CD4-positive, alpha-beta memory T cell (primary cell): ENCODE data around the gene SLC1A1. TPM values are rescaled to one million over a fixed set of nuclear protein-coding genes. Genes with fewer than 3 reads are reported as not detected.

Experiments
- CTCF ChIA-PET: fragments of 350-600 bp; sonication (Branson Sonifier 250); formaldehyde crosslinking; loops from one replicate; lab custom pipeline; 2021; ENCODE audit warnings: inconsistent platforms; ENCODE audit not compliant: partially characterized antibody; lab: Charles Lee
- POLR2A ChIA-PET: fragments of 350-600 bp; sonication (Branson Sonifier 250); formaldehyde crosslinking; loops from one replicate; lab custom pipeline; 2021; ENCODE audit not compliant: partially characterized antibody; lab: Charles Lee
- DNase-seq, 5 donors: peaks; one replicate each; pipeline versions ENCODE4 v3.0.0 to v3.0.0-alpha.2; 2020 to 2022; ENCODE audit warnings: mixed read lengths in 1 of 5
- H3K27ac ChIP-seq: one replicate; pipeline ENCODE4 v1.7.0; 2013; ENCODE audit warnings: low read depth, low read length
- H3K27me3 ChIP-seq: 2 replicates; pipeline ENCODE4 v1.7.0; 2013; ENCODE audit warnings: mild to moderate bottlenecking, low read length, moderate library complexity; ENCODE audit not compliant: insufficient read depth
- H3K36me3 ChIP-seq: 2 replicates; pipeline ENCODE4 v1.7.0; 2013; ENCODE audit warnings: mild to moderate bottlenecking, low read length, moderate library complexity; ENCODE audit not compliant: insufficient read depth
- H3K4me1 ChIP-seq: 2 replicates; pipeline ENCODE4 v1.7.0; 2013; ENCODE audit warnings: mild to moderate bottlenecking, low read length, moderate library complexity; ENCODE audit not compliant: insufficient read depth
- H3K4me3 ChIP-seq, 2 donors: one replicate each; pipeline ENCODE4 v1.7.0; 2013; ENCODE audit warnings: low read length in 2 of 2, mild to moderate bottlenecking in 1 of 2
- H3K9me3 ChIP-seq, 2 donors: one replicate each; pipeline ENCODE4 v1.7.0; 2013; ENCODE audit warnings: low read length in 2 of 2, control low read depth in 1 of 2; ENCODE audit not compliant: control insufficient read depth in 1 of 2
- H3K27ac Mint-ChIP-seq, 7 donors: one replicate each; pipeline ENCODE4 v1.8.0; 2020 to 2021; ENCODE audit warnings: mixed read lengths in 7 of 7, mild to moderate bottlenecking in 6 of 7, inconsistent platforms in 3 of 7, moderate library complexity in 3 of 7
- H3K27me3 Mint-ChIP-seq, 2 donors: one replicate each; pipeline ENCODE4 v1.8.0; 2020 to 2021; ENCODE audit warnings: mixed read lengths in 2 of 2
- H3K36me3 Mint-ChIP-seq, 2 donors: one replicate each; pipeline ENCODE4 v1.8.0; 2020 to 2021; ENCODE audit warnings: mixed read lengths in 2 of 2, inconsistent platforms in 1 of 2, mild to moderate bottlenecking in 1 of 2
- H3K4me1 Mint-ChIP-seq, 4 donors: one replicate each; pipeline ENCODE4 v1.8.0; 2020 to 2021; ENCODE audit warnings: mixed read lengths in 4 of 4, mild to moderate bottlenecking in 1 of 4
- H3K4me3 Mint-ChIP-seq, 8 donors: one replicate each; pipeline ENCODE4 v1.8.0; 2020 to 2021; ENCODE audit warnings: mixed read lengths in 8 of 8, mild to moderate bottlenecking in 7 of 8, moderate library complexity in 6 of 8, inconsistent platforms in 3 of 8
- H3K9me3 Mint-ChIP-seq, 8 donors: one replicate each; pipeline ENCODE4 v1.8.0; 2020 to 2021; ENCODE audit warnings: mixed read lengths in 8 of 8, mild to moderate bottlenecking in 5 of 8, inconsistent platforms in 3 of 8, moderate library complexity in 1 of 8
- intact Hi-C: fragments of 100-400 bp; cut with micrococcal nuclease; formaldehyde crosslinking; loops from one replicate; pipeline ENCODE4 v1.15.1; 2023
- polyA plus RNA-seq, 2 donors: library from polyadenylated mRNA; unstranded; fragments of 300-500 nt; fragmentation: Illumina TruSeq; gene quantifications; one replicate each; pipeline ENCODE4 v1.2.3, GENCODE V29; 2021
- total RNA-seq, 2 experiments: library from RNA; stranded (reverse); gene quantifications; one replicate each; pipeline ENCODE4 v1.2.3, GENCODE V29; 2021

SLC1A1 gene
- total and polyA plus RNA-seq, 4 experiments from 2014 or later, result 0.25 to 1.00 (median 0.52) TPM; not detected in 1

- Histone ChIP-seq H3K4me3 (no peak overlapping the region), H3K27me3 (no peaks in the 10 kb centered on the region), H3K36me3 (no peaks in the 10 kb centered on the region), H3K9me3 (no peaks in the 10 kb centered on the region), H3K4me1 (peaks cover 14% of the 10 kb centered on the region), H3K27ac (no peak overlapping the region)
- H3K9me3 Mint-ChIP-seq, result no peaks in the 10 kb centered on the region
- H3K27me3 Mint-ChIP-seq, result peaks cover 0 to 2% of the 10 kb centered on the region in 2 donors
- H3K27ac Mint-ChIP-seq, result no peak overlapping the region
- DNase-seq, result no peak
- CTCF ChIA-PET, result no interaction called here
- H3K4me3 Mint-ChIP-seq, result no peak overlapping the region
- POLR2A ChIA-PET, result interaction anchor here (0.7 to 1.8 kb wide), 2 partner anchors 95 to 167 kb away, joined by 3 read pairs; no protein-coding TSS in a partner anchor
- H3K36me3 Mint-ChIP-seq, result no peaks in the 10 kb centered on the region
- peaks cover 16 to 26% (median 22%) of the 10 kb centered on the region in 4 donors for H3K4me1 Mint-ChIP-seq
- intact Hi-C loops, result no loop called here
Observed at GRCh38 chr9:4574657-4575243, 84.5 kb downstream of the SLC1A1 start.

DNA sequence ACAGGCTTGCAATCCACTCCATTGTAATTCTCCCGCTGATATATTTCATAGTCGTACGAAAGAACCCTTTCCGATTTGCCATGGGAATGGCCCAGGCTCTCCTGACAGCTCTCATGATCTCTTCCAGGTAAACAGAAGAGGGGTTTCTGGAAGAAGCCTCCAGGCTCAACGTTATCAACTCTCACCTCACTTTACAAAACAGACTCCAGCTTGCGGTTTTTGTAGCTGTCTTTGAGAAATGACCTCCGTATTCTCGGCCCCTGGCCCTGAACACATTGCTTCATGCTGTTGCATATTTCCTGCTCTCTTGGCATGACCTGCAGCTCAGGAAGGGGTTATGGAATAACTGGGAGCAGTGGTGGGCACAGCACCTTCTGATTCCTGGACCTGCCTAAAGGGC, 85.7 kb downstream of the SLC1A1 start:
- Mint-ChIP-seq H3K27me3 (peaks cover 0 to 2% of the 10 kb centered on the region in 2 donors), H3K4me3 (no peak overlapping the region), H3K27ac (no peak overlapping the region), H3K9me3 (no peaks in the 10 kb centered on the region), H3K36me3 (no peaks in the 10 kb centered on the region), H3K4me1 (peaks cover 15 to 26% (median 20%) of the 10 kb centered on the region in 4 donors)
- Histone ChIP-seq H3K4me3 (no peak overlapping the region), H3K27me3 (no peaks in the 10 kb centered on the region), H3K36me3 (no peaks in the 10 kb centered on the region), H3K9me3 (no peaks in the 10 kb centered on the region), H3K4me1 (peaks cover 14% of the 10 kb centered on the region), H3K27ac (no peak overlapping the region)
- intact Hi-C loops, result no loop called here
- CTCF ChIA-PET, result no interaction called here
- no peak for DNase-seq
- POLR2A ChIA-PET, result no interaction called here

DNA sequence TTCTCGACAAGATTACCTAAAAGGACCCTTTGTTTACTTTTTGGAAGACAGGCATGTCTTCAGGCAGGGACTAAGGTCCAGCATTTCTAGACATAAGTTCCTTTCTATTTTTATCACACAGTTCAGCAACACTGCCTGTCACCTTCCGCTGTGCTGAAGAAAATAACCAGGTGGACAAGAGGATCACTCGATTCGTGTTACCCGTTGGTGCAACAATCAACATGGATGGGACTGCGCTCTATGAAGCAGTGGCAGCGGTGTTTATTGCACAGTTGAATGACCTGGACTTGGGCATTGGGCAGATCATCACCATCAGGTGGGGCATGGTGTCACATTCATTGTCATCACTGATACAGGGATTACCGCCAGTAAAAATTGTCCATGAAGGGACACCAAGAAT, 86.2 kb downstream of the SLC1A1 start:
- no peaks in the 10 kb centered on the region for H3K36me3 Mint-ChIP-seq
- ChIA-PET CTCF (no interaction called here), POLR2A (no interaction called here)
- no peaks in the 10 kb centered on the region for H3K9me3 Mint-ChIP-seq
- Histone ChIP-seq H3K27me3 (no peaks in the 10 kb centered on the region), H3K27ac (no peak overlapping the region), H3K4me3 (no peak overlapping the region), H3K9me3 (no peaks in the 10 kb centered on the region), H3K4me1 (peaks cover 14% of the 10 kb centered on the region), H3K36me3 (no peaks in the 10 kb centered on the region)
- intact Hi-C loops, result no loop called here
- no peak overlapping the region for H3K4me3 Mint-ChIP-seq
- H3K4me1 Mint-ChIP-seq, result peaks cover 15 to 26% (median 19%) of the 10 kb centered on the region in 4 donors
- DNase-seq, result no peak
- H3K27me3 Mint-ChIP-seq, result peaks cover 0 to 2% of the 10 kb centered on the region in 2 donors
- no peak overlapping the region for H3K27ac Mint-ChIP-seq

DNA sequence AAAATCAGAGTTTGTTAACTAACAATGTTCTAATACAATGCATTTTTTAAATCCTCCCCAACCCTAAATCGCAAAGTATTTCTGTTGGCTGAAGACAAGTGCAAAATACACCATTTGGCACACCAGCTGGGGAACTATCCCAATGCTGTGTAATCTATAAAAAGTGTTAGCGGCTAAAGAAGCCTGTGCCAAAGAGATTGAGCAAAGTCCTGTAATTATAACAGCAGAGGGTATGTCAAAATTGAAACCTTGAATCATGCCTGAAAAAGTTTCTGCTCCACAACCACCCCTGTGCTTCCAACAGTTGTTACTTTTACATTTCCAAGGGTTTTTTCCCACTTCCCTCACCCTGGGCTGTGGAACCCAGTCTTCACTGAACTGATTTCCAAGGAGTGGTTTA, 88.7 kb downstream of the SLC1A1 start:
- Histone ChIP-seq H3K9me3 (no peaks in the 10 kb centered on the region), H3K27ac (no peak overlapping the region), H3K36me3 (no peaks in the 10 kb centered on the region), H3K4me1 (no peaks in the 10 kb centered on the region), H3K4me3 (no peak overlapping the region), H3K27me3 (no peaks in the 10 kb centered on the region)
- Mint-ChIP-seq H3K27me3 (peaks cover 0 to 2% of the 10 kb centered on the region in 2 donors), H3K4me1 (peaks cover 0 to 4% (median 0%) of the 10 kb centered on the region in 4 donors), H3K36me3 (no peaks in the 10 kb centered on the region), H3K4me3 (no peak overlapping the region), H3K27ac (no peak overlapping the region), H3K9me3 (no peaks in the 10 kb centered on the region)
- DNase-seq, result no peak
- ChIA-PET POLR2A (no interaction called here), CTCF (no interaction called here)
- intact Hi-C loops, result no loop called here

- DNase-seq, result no peak
- Histone ChIP-seq H3K27ac (no peak overlapping the region), H3K36me3 (no peaks in the 10 kb centered on the region), H3K9me3 (no peaks in the 10 kb centered on the region), H3K27me3 (no peaks in the 10 kb centered on the region), H3K4me1 (no peaks in the 10 kb centered on the region), H3K4me3 (no peak overlapping the region)
- Mint-ChIP-seq H3K4me1 (no peaks in the 10 kb centered on the region), H3K27me3 (peaks cover 0 to 2% of the 10 kb centered on the region in 2 donors), H3K4me3 (no peak overlapping the region), H3K9me3 (no peaks in the 10 kb centered on the region), H3K36me3 (no peaks in the 10 kb centered on the region), H3K27ac (no peak overlapping the region)
- CTCF ChIA-PET, result no interaction called here
- POLR2A ChIA-PET, result no interaction called here
- intact Hi-C loops, result no loop called here
Observed at GRCh38 chr9:4581035-4581760, 90.9 kb downstream of the SLC1A1 start.

- Mint-ChIP-seq H3K27me3 (peaks cover 0 to 2% of the 10 kb centered on the region in 2 donors), H3K4me1 (no peaks in the 10 kb centered on the region), H3K9me3 (no peaks in the 10 kb centered on the region), H3K27ac (no peak overlapping the region), H3K36me3 (no peaks in the 10 kb centered on the region), H3K4me3 (no peak overlapping the region)
- POLR2A ChIA-PET, result no interaction called here
- H3K36me3 ChIP-seq, result no peaks in the 10 kb centered on the region
- no peaks in the 10 kb centered on the region for H3K27me3 ChIP-seq
- DNase-seq, result no peak
- H3K4me3 ChIP-seq, result no peak overlapping the region
- no peaks in the 10 kb centered on the region for H3K9me3 ChIP-seq
- CTCF ChIA-PET, result no interaction called here
- H3K4me1 ChIP-seq, result no peaks in the 10 kb centered on the region
- no peak overlapping the region for H3K27ac ChIP-seq
- intact Hi-C loops, result no loop called here
Observed at GRCh38 chr9:4581861-4582565, 91.7 kb downstream of the SLC1A1 start.

GRCh38 chr9:4583001-4583400, 92.7 kb downstream of the SLC1A1 start:
- Mint-ChIP-seq H3K4me1 (no peaks in the 10 kb centered on the region), H3K27me3 (no peaks in the 10 kb centered on the region), H3K4me3 (no peak overlapping the region), H3K9me3 (no peaks in the 10 kb centered on the region), H3K36me3 (no peaks in the 10 kb centered on the region), H3K27ac (no peak overlapping the region)
- no peaks in the 10 kb centered on the region for H3K27me3 ChIP-seq
- H3K27ac ChIP-seq, result no peak overlapping the region
- POLR2A ChIA-PET, result no interaction called here
- H3K4me3 ChIP-seq, result no peak overlapping the region
- DNase-seq, result no peak
- CTCF ChIA-PET, result no interaction called here
- no peaks in the 10 kb centered on the region for H3K4me1 ChIP-seq
- H3K36me3 ChIP-seq, result no peaks in the 10 kb centered on the region
- no peaks in the 10 kb centered on the region for H3K9me3 ChIP-seq
- intact Hi-C loops, result no loop called here
